HPDE6-E6E7 (cell line): Measurements from ENCODE around the gene SYNE2.
A peak's percentile ranks its signal among the peaks of the same experiment; 100 is the strongest.
"Not testable (repeated sequence)": the region's sequence is repeated elsewhere in the genome, so short reads cannot be mapped to it uniquely, and the experiment has no call there.

Experiments
- DNase-seq: peaks from one replicate; pipeline ENCODE4 v3.0.0; 2011; ENCODE audit warnings: missing footprints; ENCODE audit errors: extremely low spot score

The SYNE2 gene

DNA sequence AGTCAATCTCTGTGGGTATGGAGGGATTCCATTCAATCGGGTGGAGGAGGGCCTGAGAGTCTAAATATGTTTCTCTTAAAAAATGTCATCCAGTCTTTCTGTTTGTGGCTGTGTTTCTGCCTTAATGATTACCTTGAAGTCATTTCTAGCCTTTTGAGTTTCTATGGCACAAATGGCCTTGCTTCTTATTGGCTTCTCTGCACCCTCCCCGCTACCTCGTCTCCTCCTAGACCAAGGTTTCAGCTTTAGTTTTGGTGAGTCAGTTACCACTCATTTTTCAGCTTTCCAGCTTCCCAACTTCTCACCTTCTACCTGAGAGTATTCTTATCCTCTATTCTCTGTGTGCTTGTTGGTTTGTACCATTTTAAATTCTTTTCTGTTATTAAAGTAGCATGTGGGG is 159.2 kb downstream of the SYNE2 start:
- no peak for DNase-seq

- no peak for DNase-seq
These were observed 159.9 kb downstream of the SYNE2 start for GRCh38 chr14:64012720-64013119.

DNA sequence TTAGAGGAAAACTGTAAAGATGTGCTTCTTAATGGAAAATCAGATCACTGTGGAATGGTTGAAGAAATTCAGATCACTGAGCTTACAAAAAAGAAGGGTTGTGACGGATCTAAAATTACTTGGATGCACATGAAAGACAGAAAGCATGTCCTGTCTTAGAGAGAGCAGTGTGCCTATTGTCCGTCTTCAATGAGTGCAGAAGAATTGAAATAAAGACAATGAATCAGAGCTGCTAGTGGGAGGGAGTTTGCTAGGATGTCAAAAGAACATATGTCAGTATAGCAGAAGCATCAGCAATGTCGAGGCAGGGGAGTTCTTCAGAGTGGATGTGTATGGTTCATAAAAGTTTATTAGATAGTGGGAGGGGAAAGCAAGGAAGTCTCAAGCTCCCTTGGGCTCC is 172.7 kb downstream of the SYNE2 start:
- no peak for DNase-seq

DNA sequence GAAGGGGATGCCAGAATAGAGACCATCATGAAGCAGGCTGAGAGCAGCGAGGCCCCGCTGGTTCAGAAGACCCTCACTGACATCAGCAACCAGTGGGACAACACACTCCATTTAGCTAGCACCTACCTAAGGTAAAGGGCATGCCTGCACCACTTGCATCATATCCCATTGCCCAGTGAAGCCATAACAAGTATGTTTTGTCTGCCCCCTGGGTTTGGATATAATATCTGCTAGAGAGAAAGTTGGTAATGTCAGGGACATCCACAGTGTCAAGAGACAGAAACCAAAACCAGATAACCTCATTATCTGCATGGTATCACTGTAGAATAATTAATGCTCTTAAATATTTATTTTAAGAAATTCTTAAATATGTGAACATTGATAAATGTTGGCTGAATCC is 173.8 kb downstream of the SYNE2 start:
- no peak for DNase-seq

GRCh38 chr14:64035143-64035542 is 182.3 kb downstream of the SYNE2 start:
- no peak for DNase-seq

GRCh38 chr14:64037869-64038745 is 185.3 kb downstream of the SYNE2 start:
- not testable (repeated sequence) for DNase-seq

DNA sequence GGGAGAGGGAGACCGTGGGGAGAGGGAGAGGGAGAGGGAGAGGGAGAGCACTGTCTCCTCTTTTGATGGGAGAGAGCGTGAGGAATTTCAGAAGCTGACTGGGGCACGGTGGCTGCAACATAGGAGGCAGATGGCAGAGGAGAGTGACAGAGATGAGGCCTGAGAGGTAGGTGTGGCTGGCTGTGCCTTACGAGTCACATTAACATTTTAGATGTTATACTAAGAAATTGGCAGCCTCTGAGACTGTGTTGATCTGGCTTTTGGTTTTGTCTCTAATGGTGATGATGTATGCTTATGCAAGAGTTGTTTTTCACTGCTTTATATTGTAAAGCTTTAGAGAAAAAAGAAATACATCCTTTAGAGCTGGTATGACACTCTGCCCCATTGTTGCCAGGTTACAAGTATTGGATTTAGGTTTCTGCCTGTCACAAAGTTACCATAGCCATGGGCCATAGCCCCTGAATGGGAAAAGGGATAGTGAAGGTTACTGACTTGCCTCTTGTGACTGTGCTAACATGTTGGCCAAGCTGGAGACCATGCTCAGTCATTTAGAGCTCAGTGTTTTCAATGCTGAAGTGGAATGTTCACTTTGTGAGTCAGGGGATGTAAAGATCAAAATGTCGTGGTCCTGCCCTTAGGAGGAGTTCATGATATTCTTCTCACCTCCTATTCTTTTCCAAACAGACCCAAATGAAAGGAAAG is 186.2 kb downstream of the SYNE2 start:
- no peak for DNase-seq

DNA sequence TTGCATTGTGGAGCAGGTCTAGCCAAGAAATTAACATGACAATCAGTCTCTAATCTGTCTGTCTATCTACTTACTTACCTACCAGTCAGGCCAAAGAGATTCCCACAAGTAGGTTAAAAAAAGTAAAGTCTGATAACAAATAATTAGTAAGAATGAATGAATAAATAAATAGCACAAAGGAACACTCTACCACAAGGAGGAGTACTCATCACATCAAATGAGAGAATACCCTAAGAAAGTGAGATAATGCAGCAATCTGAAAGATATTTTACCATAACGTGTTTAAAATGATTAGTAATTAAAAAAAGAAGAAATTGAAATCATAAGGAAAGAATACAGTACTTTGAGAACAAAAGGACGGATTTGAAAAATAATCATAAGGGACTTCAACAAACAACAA is 187.2 kb downstream of the SYNE2 start:
- DNase-seq: no peak

GRCh38 chr14:64043296-64043695 is 190.5 kb downstream of the SYNE2 start:
- DNase-seq: not testable (repeated sequence)

DNA sequence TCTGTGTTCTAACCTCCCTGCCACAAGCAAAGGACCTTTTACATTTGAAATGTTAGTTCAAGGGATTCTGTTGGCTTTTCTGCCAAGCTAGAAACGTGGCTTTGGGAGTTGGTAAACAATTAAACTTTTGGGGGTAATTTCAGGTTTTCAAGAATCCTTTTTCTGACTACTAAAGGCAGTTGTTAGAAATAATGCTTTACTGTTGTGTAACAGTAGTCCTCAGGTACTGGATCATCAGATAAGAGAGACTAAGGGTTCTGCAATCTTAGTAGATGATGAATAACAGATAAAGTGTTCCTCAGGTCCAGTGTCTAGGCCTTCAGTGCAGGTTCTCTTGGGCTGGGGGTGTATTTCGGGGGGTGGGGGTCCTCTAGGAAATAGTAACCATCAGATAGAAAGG is 192.3 kb downstream of the SYNE2 start:
- no peak for DNase-seq

- DNase-seq: no peak
These were observed 197.0 kb downstream of the SYNE2 start for GRCh38 chr14:64049616-64050381.

DNA sequence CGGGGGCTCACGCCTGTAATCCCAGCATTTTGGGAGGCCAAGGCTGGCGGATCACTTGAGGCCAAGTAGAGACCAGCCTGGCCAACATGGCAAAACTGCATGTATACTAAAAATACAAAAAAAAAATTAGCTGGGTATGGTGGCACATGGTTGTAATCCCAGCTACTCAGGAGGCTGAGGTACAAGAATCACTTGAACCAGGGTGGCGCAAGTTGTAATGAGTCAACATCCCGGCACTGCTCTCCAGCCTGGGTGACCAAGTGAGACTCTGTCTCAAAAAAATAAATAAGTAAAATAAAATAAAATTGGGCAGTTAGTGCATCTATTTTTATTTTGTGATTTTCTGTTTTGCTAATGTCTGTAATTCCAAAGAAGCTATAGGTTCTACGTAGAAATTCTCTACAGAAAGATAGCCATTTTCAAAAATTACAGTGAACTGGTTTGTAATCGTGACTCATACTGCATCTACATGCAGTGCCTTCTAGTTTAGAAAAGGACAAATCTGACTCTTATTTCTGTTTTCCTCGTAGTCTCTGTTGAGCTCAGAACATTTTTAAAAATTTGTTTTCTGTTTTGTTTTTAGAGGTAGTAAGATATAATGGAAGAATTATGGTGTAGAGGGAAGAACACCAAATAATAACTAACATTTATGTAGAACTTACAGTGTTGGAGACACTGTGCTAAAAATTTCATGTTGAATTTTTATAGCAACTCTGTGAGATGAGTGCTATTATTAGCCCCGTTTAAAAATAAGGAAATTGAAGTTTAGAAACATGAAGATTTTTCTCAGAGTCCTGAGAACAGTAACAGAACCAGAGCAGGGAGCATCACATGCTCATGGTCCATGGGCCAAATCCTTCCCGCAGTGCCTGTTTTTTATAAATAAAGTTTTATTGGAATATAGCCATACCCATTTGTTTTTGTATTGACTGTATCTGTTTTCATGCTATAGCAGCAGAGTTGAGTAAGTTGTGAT is 201.2 kb downstream of the SYNE2 start:
- no peak for DNase-seq

- DNase-seq: no peak
These were observed 206.8 kb downstream of the SYNE2 start for GRCh38 chr14:64059454-64060198.

DNA sequence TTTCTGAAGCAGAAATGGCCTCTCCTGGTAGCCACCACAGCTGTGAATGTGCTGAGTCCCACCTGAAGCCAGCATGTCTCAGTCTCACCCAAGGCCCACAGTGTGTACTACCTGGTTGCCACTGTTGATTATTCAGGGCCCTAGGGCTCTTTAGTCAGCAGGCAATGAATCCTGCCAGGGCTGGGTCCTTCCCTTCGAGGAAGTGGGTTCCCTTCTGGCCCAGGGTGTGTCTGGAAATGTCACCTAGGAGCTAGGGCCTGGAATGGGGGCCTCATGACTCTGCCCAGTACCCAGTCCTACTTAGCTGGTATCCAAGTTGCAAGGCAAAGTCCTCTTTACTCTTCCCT is 207.4 kb downstream of the SYNE2 start:
- DNase-seq: peak; percentile 42

DNA sequence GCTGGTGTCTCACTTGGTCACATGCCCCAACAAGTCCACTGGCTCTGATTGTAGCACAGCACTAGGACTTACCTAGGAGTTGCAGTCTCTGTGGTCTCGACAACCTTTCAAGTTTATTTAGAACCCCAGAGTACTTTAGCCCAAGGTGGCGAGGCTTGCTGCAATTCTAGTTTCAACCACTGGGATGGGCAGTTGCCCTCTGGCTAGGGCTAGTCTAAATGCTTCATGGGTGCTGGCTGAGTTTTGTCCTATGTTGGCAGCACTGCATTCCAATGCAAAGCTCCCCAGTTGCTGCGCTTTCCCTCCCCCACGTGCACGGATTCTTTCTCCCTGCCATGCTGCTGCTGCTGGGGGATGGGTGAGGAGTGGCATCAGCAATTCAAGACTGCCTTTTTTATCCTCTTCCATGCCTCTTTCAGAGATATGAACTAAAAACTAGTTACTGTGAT is 207.9 kb downstream of the SYNE2 start:
- DNase-seq: peak; percentile 69

DNA sequence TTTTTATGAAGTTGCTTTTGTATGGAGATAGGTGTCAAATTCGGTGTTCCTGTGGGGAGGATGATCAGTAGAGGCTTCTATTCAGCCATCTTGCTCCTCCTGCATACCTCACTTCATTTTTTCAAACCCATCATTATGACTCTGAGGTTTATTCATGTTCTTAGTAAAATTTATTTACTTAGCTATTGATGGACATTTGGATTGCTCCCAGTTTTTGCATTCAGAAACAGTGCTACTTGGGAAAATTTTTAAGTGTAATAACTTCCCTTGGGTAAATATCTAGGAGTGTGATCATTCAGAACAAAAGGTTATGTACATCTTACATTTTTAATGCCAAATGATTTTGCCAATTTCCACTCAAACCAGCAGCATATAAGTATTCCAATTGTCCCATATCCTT is 208.3 kb downstream of the SYNE2 start:
- no peak for DNase-seq

- DNase-seq: no peak
These were observed 208.9 kb downstream of the SYNE2 start for GRCh38 chr14:64061706-64062105.

DNA sequence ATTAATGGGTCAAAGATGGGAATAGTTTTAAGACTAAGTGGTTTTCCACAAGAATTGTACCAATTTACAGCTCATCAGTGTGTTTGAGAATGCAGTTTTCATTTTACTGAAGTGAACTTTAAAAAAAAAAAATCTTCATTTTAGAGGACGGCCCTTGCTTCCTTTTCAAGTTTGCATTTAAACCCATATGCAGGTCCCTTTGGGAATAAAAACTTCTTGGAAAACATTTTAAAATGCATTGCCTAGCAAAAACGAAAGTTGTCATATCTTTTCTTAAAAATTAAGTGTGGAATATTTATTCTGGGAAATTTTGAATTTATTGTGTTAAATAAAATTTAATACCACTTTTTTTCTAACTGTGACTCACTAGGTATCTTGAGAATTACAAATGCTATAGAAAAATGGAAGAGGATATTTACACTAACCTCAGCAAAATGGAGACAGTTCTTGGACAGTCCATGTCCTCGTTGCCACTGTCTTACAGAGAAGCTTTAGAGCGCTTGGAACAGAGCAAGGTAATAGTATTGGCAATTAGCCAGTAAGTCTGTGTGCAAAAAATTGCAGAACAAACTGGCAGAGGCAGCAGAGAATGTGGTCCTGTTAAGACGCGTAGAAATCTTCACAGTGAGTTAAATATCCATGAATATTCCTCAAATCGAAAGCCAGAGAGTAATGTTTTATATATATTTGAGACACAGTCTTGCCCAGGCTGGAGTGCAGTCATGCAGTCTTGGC is 209.7 kb downstream of the SYNE2 start:
- no peak for DNase-seq

GRCh38 chr14:64064447-64064846 is 211.6 kb downstream of the SYNE2 start:
- no peak for DNase-seq
